Transverse colon (tissue), 4 donors: ENCODE measurements around the gene RALGAPA2.

ENCODE experiments used
- CTCF ChIP-seq, 5 experiments: fragments of 200-600 bp in 3 of 5; fragments of 450-650 bp in 2 of 5; sonication (generic) in 3 of 5; IDR thresholded peaks; 1 replicate in 2 of 5; 2 replicates in 3 of 5; pipeline ENCODE4 v1.5.1; 2016 to 2017; ENCODE audit warnings: antibody characterized with exemption in 5 of 5, inconsistent platforms in 3 of 5, mild to moderate bottlenecking in 2 of 5, moderate library complexity in 1 of 5
- POLR2A ChIP-seq: fragments of 450-650 bp; IDR thresholded peaks from one replicate; pipeline ENCODE4 v1.6.1; 2016; ENCODE audit warnings: antibody characterized with exemption, mild to moderate bottlenecking, moderate library complexity
- POLR2AphosphoS5 ChIP-seq, 3 donors: sonication (generic); formaldehyde crosslinking; IDR thresholded peaks; one replicate each; pipeline ENCODE4 v1.6.1; 2016; ENCODE audit warnings: antibody characterized with exemption in 3 of 3

- no peak for TF ChIP-seq CTCF (IDR thresholded peaks at IDR 0.05)
- TF ChIP-seq POLR2AphosphoS5 (IDR thresholded peaks at IDR 0.05), result no peak
- TF ChIP-seq POLR2A, result no peak
Measured at GRCh38 chr20:20373091-20373571, 339.3 kb downstream of the RALGAPA2 start.
